HG03439 (cell line): ENCODE data around the gene SMCO4.

Experiments
- ATAC-seq: cut with Tn5 transposase; IDR thresholded peaks from one replicate; pipeline ENCODE4 v1.9.1; 2021; ENCODE audit warnings: mild to moderate bottlenecking, moderate library complexity; ENCODE audit not compliant: unreplicated experiment

SMCO4 gene

DNA sequence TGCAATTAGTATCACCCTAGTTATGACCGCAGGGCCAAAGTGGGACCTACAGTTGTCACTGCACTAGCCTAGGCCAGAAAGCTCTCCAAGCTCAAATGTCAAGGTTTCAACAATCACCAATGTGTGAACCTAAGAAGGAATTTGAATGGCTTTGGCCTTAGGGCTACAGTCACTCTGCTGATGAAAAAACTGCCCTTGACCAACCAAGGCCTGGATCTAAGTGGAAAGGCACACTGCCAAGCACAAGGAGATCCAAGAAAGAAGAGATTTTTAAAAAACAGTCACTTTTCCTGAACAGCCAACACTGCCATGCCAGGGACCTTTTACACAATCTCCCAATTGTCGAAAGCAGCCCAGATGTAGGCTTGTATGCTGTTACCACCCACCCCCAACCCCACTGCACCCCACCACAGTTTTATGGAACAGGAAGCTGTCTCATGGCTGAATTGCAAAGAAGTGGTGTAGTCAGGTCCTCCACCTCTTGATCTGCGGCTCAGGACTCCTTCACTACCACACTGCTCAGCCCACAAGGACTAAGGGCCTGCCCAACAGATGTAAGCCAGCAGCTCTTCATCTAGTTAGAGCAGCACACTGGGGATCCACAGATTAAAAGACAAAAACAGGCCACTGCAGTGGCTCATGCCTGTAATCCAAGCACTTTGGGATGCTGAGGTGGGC, 32.9 kb downstream of the SMCO4 start:
- no peak for ATAC-seq

- no peak for ATAC-seq
These were observed 35.7 kb downstream of the SMCO4 start for GRCh38 chr11:93507517-93507916.

GRCh38 chr11:93505703-93506102, 37.5 kb downstream of the SMCO4 start:
- ATAC-seq: no peak

- ATAC-seq: no peak
These were observed 38.8 kb downstream of the SMCO4 start for GRCh38 chr11:93504110-93505095.

DNA sequence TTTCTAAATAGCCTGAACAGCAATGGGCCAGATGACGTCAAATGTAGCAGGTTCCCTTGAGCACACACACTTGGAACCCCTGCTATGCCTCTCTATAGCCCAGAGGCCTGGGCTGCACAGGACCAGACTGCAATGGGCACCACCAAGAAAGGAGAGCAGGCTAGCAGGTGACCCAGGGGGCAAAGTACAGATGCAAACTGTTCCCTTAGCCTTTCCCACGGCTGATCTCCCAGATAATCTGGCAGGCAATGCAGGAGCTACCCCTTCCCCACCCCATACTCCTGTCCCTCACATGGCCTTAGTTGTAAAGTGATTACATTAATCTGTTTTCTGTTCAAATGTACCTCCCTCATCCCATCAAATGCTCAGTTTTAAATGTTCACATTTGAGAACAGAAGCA, 41.3 kb downstream of the SMCO4 start:
- ATAC-seq: no peak

DNA sequence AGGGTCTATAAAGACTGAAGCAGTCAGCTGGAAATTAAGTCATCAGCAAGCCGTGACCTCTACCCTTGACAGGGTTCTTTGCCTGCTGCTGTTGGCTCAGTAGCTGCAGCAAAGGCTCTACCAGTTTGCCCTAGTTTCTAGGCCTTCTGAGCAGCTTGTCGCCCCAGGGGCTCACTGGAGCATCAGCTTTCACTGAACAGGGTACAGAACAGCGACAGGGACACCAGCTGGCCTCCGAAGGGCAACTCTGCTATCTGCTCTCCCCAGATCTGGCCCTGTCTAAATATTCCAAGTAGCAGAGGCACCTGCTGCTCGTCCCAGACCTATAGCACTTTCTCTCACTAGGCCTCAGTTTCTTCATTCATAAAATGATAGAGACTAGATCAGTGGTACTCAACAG, 42.4 kb downstream of the SMCO4 start:
- no peak for ATAC-seq

GRCh38 chr11:93498641-93499040, 44.5 kb downstream of the SMCO4 start:
- ATAC-seq: no peak

- ATAC-seq: no peak
These were observed 45.0 kb downstream of the SMCO4 start for GRCh38 chr11:93498161-93498560.

- no peak for ATAC-seq
These were observed 45.6 kb downstream of the SMCO4 start for GRCh38 chr11:93497596-93497995.

DNA sequence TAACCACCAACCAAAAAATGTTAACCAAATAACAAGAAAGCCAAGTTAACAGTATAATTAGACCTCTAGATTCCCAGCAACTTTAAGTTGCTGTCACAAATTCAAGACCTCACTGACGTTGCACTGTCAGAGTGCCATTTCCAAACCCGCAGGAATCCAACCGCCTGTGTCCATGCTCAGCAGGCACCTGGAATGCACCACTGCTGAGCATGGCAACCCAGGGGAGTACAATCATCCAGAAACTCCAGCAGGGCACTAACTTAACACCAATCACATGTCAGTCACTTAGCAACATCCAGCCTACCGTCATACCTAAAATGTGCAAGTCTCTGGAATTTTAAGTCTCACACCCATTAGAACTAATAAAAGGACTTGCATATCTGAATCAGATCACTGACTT, 48.8 kb downstream of the SMCO4 start:
- no peak for ATAC-seq

- no peak for ATAC-seq
These were observed 49.8 kb downstream of the SMCO4 start for GRCh38 chr11:93493252-93493897.

- no peak for ATAC-seq
These were observed 50.5 kb downstream of the SMCO4 start for GRCh38 chr11:93492464-93493251.

- ATAC-seq: no peak
These were observed 51.2 kb downstream of the SMCO4 start for GRCh38 chr11:93491973-93492372.

DNA sequence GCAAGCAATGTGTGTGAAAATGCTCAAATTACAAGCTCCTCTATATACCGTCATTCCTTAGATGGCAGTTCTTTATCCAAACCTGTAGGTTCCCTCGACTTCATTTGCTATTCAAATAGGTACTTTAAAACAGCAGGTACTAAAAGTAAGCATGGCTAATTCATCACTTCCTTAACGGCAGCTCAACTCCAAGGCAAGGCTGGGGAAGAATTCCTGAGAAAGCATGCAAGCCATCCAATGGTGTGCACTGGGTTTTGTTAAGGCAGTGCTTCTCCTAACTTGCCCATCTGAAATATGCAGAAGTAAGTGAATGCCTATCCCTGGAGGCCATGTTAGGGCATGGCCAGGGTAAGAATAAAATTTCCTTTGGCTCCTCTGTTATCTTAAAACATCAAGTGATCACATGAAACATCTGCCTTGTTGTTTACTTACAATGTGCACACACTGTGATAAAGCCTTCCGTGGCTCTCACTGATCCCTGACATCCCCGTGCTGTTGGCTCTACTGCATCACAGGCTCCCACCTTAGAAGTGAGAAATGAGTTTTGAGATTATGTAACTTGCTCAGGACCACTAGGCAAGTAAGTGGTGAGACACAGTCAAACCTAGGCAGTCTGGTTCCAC, 52.1 kb downstream of the SMCO4 start:
- no peak for ATAC-seq

GRCh38 chr11:93489841-93490240, 53.4 kb downstream of the SMCO4 start:
- no peak for ATAC-seq

DNA sequence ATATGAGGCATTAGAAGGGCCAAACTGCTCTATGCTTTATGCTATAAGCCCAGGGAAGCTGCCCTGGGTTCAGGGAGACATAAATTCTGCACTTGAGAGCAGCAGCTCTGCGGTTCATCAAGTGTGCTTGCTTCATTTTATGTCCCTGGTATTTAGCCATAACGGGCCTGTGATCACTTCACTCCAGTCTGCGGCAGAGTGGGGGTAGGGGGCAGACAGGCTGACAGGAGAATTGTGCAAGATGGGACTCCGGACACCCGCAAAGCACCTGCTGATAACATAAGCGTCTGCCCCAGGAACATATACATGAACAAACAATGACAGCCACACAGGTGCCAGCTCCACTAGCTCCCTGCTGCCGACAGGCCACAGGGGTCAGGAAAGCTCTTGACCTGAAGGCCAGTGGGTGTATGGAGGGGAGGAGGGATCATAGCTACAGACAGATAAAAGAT, 56.1 kb downstream of the SMCO4 start:
- ATAC-seq: no peak

GRCh38 chr11:93485983-93486382, 57.2 kb downstream of the SMCO4 start:
- no peak for ATAC-seq

DNA sequence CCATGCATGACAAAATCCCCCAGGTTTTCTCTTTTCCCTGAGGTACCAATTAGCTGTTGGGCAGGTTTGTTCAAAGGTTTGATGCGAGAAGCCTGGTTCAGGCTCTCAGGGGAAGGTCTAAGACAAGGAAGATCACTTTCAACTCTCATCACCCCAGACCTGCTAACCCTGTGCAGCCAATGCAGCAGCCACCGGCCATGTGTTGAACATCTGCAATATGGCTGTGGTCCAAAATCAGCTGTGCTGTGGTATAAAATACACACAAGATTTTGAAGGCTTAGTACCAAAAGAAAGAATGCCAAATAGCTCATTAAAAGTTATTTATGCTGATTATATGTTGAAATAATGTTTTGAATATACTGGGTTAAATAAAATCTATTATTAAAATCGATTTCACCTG, 58.5 kb downstream of the SMCO4 start:
- no peak for ATAC-seq

DNA sequence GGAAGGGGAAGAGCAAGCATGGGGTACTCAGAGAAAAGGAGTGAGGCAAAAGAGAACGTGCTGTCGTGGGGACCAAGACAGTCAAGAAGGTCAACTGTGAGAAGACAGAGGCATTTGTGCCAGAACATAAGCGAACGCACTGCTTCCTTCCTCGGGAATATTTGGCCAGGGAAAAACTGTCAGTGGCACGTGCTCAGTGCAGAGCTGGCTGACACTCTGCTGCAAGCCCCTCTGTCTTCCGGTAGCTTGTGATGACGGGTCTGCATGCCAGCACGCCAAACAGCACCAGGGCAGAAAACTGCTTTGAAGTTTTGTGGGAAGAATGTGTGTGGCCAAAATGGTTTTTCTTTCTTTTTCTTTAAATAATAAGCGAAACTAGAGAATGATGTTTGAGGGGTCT, 60.6 kb downstream of the SMCO4 start:
- no peak for ATAC-seq

DNA sequence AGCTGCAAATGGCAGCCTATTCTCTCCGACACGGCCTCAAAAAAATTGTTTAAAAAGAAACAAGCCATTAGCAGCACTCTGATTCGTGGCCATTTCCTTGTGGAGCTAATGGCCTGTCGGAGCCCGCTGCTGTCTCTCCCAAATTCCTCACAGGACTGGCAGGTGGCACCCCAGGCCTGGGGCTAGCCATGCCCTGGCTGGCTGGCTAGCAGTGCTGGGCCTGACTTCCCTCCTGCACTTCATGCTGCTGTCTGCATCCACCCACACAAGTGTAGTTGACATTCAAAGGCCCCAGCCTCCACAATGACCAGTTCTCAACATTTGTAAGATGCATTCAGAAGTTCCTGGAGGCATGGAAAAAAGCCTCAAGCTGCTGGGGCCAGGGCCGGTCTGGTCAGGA, 61.5 kb downstream of the SMCO4 start:
- ATAC-seq: no peak
